Cardiac septum (tissue), 1 donor: ENCODE results near the gene SP140. TPM values are rescaled to one million over a fixed set of nuclear protein-coding genes. Genes with fewer than 3 reads are reported as not detected.
"Not testable (repeated sequence)": the region's sequence is repeated elsewhere in the genome, so short reads cannot be mapped to it uniquely, and the experiment has no call there.

ENCODE experiments used
- DNase-seq: peaks from one replicate; pipeline ENCODE4 v3.0.0-alpha.2; 2020; ENCODE audit warnings: low spot score
- intact Hi-C: fragments of 100-400 bp; cut with DNase I; formaldehyde crosslinking; loops from one replicate; pipeline ENCODE4 v1.14.0; 2022
- total RNA-seq: library from RNA; stranded (reverse); fragmentation: NEBNext Ultra II Directional; extraction: Animal tissue kit (Norgen Biotek cat#: 25700); gene quantifications from one replicate; pipeline ENCODE4 v1.2.1, GENCODE V29; 2021
- donor health status: DM: no; HTN: no; CAD: no.

SP140 gene
- total RNA-seq, 1 donor from 2014 or later = 0.57 TPM

GRCh38 chr2:230221493-230221892 lies 4.0 kb upstream of the SP140 start:
- no peak for DNase-seq
- intact Hi-C loops = loop anchor here (5.0 kb wide), 1 partner anchor 191 kb away; no protein-coding TSS in a partner anchor

GRCh38 chr2:230222829-230223228 lies 2.7 kb upstream of the SP140 start:
- not testable (repeated sequence) for DNase-seq
- intact Hi-C loops = loop anchor here (5.0 kb wide), 1 partner anchor 189 kb away; no protein-coding TSS in a partner anchor

- no peak for DNase-seq
- intact Hi-C loops = loop anchor here (5.0 kb wide), 1 partner anchor 188 kb away; no protein-coding TSS in a partner anchor
Observed at GRCh38 chr2:230224458-230224857, 1.1 kb upstream of the SP140 start.

- DNase-seq = no peak
- intact Hi-C loops = no loop called here
Observed at GRCh38 chr2:230226051-230226551, 565 bp downstream of the SP140 start.

GRCh38 chr2:230227216-230227615 lies 1.7 kb downstream of the SP140 start:
- no peak for DNase-seq
- intact Hi-C loops = no loop called here

GRCh38 chr2:230230087-230230486 lies 4.6 kb downstream of the SP140 start:
- no peak for DNase-seq

GRCh38 chr2:230230496-230231200 lies 5.1 kb downstream of the SP140 start:
- DNase-seq = no peak
- intact Hi-C loops = no loop called here

More at GRCh38 chr2:230230087-230230486, 4.6 kb downstream of the SP140 start:
- intact Hi-C loops = no loop called here

GRCh38 chr2:230231251-230231650 lies 5.7 kb downstream of the SP140 start:
- intact Hi-C loops = no loop called here

GRCh38 chr2:230234122-230234722 lies 8.7 kb downstream of the SP140 start:
- DNase-seq = no peak
- intact Hi-C loops = no loop called here

More at GRCh38 chr2:230231251-230231650, 5.7 kb downstream of the SP140 start:
- no peak for DNase-seq

- intact Hi-C loops = no loop called here
- no peak for DNase-seq
Observed at GRCh38 chr2:230234845-230235244, 9.3 kb downstream of the SP140 start.

GRCh38 chr2:230244211-230244610 lies 18.7 kb downstream of the SP140 start:
- DNase-seq = no peak
- intact Hi-C loops = no loop called here

GRCh38 chr2:230246206-230246605 lies 20.7 kb downstream of the SP140 start:
- intact Hi-C loops = no loop called here
- DNase-seq = no peak

GRCh38 chr2:230250231-230250630 lies 24.7 kb downstream of the SP140 start:
- intact Hi-C loops = no loop called here

GRCh38 chr2:230254152-230254881 lies 28.8 kb downstream of the SP140 start:
- intact Hi-C loops = no loop called here
- DNase-seq = no peak

More at GRCh38 chr2:230250231-230250630, 24.7 kb downstream of the SP140 start:
- DNase-seq = no peak

GRCh38 chr2:230256733-230257332 lies 31.3 kb downstream of the SP140 start:
- intact Hi-C loops = no loop called here
- no peak for DNase-seq

- DNase-seq = no peak
- intact Hi-C loops = no loop called here
Observed at GRCh38 chr2:230258483-230258882, 32.9 kb downstream of the SP140 start.

GRCh38 chr2:230262246-230262645 lies 36.7 kb downstream of the SP140 start:
- intact Hi-C loops = no loop called here
- no peak for DNase-seq

GRCh38 chr2:230264945-230265344 lies 39.4 kb downstream of the SP140 start:
- DNase-seq, intact Hi-C loops: not testable (repeated sequence)

- no peak for DNase-seq
- intact Hi-C loops = no loop called here
Observed at GRCh38 chr2:230266638-230267037, 41.1 kb downstream of the SP140 start.

GRCh38 chr2:230267059-230267458 lies 41.5 kb downstream of the SP140 start:
- DNase-seq = no peak
- intact Hi-C loops = no loop called here
